Endothelial cell of umbilical vein (primary cell): Measurements from ENCODE around the gene SOX18.

Experiments
- EZH2 ChIP-seq: IDR thresholded peaks from 2 replicates; pipeline ENCODE4 v1.6.1; 2012; ENCODE audit warnings: borderline replicate concordance, low read depth, mild to moderate bottlenecking, moderate library complexity, low read length, inconsistent platforms; ENCODE audit not compliant: severe bottlenecking
- GATA2 ChIP-seq: IDR thresholded peaks from 2 replicates; pipeline ENCODE4 v1.7.0; 2011; ENCODE audit warnings: low read depth, mild to moderate bottlenecking, moderate library complexity, mixed read lengths, low read length; ENCODE audit not compliant: insufficient read length, insufficient read depth
- JUN ChIP-seq: IDR thresholded peaks from 2 replicates; pipeline ENCODE4 v1.6.1; 2011; ENCODE audit warnings: borderline replicate concordance, low read depth; ENCODE audit not compliant: insufficient read length, insufficient read depth
- MAX ChIP-seq: IDR thresholded peaks from 2 replicates; pipeline ENCODE4 v1.6.1; 2011; ENCODE audit not compliant: insufficient read depth, insufficient read length
- POLR2A ChIP-seq: IDR thresholded peaks from 2 replicates; pipeline ENCODE4 v1.6.1; 2012; ENCODE audit warnings: low read depth, mild to moderate bottlenecking, control low read depth, low read length
- POLR2AphosphoS5 ChIP-seq: IDR thresholded peaks from 2 replicates; pipeline ENCODE4 v1.6.1; 2012; ENCODE audit warnings: low read depth, mild to moderate bottlenecking, control low read depth, low read length, moderate library complexity; ENCODE audit not compliant: insufficient read depth
- TF ChIP-seq, protein P1 (sequence below), 2 donors: IDR thresholded peaks; 1 replicate in 1 of 2; 2 replicates in 1 of 2; pipeline ENCODE4 v1.5.1; 2011; ENCODE audit warnings: low read length in 2 of 2, mild to moderate bottlenecking in 2 of 2, moderate library complexity in 2 of 2, control low read depth in 1 of 2, inconsistent platforms in 1 of 2, low read depth in 1 of 2; ENCODE audit not compliant: insufficient read depth in 1 of 2; ENCODE audit errors: extremely low read depth in 1 of 2

GRCh38 chr20:64095927-64096326, 46.5 kb upstream of the SOX18 start:
- TF ChIP-seq, protein P1, sequence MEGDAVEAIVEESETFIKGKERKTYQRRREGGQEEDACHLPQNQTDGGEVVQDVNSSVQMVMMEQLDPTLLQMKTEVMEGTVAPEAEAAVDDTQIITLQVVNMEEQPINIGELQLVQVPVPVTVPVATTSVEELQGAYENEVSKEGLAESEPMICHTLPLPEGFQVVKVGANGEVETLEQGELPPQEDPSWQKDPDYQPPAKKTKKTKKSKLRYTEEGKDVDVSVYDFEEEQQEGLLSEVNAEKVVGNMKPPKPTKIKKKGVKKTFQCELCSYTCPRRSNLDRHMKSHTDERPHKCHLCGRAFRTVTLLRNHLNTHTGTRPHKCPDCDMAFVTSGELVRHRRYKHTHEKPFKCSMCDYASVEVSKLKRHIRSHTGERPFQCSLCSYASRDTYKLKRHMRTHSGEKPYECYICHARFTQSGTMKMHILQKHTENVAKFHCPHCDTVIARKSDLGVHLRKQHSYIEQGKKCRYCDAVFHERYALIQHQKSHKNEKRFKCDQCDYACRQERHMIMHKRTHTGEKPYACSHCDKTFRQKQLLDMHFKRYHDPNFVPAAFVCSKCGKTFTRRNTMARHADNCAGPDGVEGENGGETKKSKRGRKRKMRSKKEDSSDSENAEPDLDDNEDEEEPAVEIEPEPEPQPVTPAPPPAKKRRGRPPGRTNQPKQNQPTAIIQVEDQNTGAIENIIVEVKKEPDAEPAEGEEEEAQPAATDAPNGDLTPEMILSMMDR (IDR thresholded peaks at IDR 0.05; ENCODE audit: extremely low read depth in 1 of 2, insufficient read depth in 1 of 2, low read depth in 1 of 2, low read length in 2 of 2), result no peak
- TF ChIP-seq GATA2 (no peak), EZH2 (no peak), POLR2A (no peak), POLR2AphosphoS5 (no peak), JUN (no peak), MAX (no peak)
